ENCODE measurements around the gene HMCES.

DNA sequence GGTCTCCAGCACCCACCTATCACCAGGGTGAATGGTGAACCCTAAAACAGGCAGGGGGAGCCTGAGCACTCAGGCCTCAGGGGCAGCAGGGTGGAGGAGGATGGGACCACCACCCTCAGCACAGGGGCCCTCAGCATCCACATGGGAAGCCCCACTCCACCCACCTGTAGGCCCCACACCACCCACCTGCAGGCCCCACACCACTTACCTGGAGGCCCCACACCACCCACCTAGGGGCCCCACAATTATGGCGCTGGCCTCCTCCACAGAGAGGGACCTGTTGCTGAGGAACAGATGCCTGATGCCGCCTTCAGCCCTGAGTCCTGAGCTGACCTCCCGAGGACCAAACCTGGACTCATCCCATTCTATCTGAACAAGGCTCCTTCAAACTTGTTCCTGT is 46.7 kb downstream of the HMCES start:
- TF ChIP-seq TAF1 (CRISPR knock-in tag; IDR thresholded peaks at IDR 0.05) (no peak), CCDC6 (CRISPR knock-in tag; IDR thresholded peaks at IDR 0.05) (no peak), ZNF232 (CRISPR knock-in tag; IDR thresholded peaks at IDR 0.05; ENCODE audit: borderline replicate concordance) (no peak), ZNF282 (IDR thresholded peaks at IDR 0.05; ENCODE audit: partially characterized antibody) (no peak), RXRA (CRISPR knock-in tag; IDR thresholded peaks at IDR 0.05) (no peak)
- TF ChIP-seq, protein P1, sequence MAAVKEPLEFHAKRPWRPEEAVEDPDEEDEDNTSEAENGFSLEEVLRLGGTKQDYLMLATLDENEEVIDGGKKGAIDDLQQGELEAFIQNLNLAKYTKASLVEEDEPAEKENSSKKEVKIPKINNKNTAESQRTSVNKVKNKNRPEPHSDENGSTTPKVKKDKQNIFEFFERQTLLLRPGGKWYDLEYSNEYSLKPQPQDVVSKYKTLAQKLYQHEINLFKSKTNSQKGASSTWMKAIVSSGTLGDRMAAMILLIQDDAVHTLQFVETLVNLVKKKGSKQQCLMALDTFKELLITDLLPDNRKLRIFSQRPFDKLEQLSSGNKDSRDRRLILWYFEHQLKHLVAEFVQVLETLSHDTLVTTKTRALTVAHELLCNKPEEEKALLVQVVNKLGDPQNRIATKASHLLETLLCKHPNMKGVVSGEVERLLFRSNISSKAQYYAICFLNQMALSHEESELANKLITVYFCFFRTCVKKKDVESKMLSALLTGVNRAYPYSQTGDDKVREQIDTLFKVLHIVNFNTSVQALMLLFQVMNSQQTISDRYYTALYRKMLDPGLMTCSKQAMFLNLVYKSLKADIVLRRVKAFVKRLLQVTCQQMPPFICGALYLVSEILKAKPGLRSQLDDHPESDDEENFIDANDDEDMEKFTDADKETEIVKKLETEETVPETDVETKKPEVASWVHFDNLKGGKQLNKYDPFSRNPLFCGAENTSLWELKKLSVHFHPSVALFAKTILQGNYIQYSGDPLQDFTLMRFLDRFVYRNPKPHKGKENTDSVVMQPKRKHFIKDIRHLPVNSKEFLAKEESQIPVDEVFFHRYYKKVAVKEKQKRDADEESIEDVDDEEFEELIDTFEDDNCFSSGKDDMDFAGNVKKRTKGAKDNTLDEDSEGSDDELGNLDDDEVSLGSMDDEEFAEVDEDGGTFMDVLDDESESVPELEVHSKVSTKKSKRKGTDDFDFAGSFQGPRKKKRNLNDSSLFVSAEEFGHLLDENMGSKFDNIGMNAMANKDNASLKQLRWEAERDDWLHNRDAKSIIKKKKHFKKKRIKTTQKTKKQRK (IDR thresholded peaks at IDR 0.05; ENCODE audit: low read length) = no peak
- TF ChIP-seq, protein P2, sequence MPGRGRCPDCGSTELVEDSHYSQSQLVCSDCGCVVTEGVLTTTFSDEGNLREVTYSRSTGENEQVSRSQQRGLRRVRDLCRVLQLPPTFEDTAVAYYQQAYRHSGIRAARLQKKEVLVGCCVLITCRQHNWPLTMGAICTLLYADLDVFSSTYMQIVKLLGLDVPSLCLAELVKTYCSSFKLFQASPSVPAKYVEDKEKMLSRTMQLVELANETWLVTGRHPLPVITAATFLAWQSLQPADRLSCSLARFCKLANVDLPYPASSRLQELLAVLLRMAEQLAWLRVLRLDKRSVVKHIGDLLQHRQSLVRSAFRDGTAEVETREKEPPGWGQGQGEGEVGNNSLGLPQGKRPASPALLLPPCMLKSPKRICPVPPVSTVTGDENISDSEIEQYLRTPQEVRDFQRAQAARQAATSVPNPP (CRISPR knock-in tag; IDR thresholded peaks at IDR 0.05) = no peak
- TF ChIP-seq, protein P3, sequence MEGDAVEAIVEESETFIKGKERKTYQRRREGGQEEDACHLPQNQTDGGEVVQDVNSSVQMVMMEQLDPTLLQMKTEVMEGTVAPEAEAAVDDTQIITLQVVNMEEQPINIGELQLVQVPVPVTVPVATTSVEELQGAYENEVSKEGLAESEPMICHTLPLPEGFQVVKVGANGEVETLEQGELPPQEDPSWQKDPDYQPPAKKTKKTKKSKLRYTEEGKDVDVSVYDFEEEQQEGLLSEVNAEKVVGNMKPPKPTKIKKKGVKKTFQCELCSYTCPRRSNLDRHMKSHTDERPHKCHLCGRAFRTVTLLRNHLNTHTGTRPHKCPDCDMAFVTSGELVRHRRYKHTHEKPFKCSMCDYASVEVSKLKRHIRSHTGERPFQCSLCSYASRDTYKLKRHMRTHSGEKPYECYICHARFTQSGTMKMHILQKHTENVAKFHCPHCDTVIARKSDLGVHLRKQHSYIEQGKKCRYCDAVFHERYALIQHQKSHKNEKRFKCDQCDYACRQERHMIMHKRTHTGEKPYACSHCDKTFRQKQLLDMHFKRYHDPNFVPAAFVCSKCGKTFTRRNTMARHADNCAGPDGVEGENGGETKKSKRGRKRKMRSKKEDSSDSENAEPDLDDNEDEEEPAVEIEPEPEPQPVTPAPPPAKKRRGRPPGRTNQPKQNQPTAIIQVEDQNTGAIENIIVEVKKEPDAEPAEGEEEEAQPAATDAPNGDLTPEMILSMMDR (CRISPR knock-in tag; IDR thresholded peaks at IDR 0.05) = no peak
